Muscle layer of colon (tissue), 2 donors: ENCODE results near the gene LCE3B.
"Not testable (repeated sequence)": the region's sequence is repeated elsewhere in the genome, so short reads cannot be mapped to it uniquely, and the experiment has no call there.

ENCODE experiments used
- H3K27ac ChIP-seq: one replicate; pipeline ENCODE4 v1.7.0; 2013; ENCODE audit warnings: low read depth, mild to moderate bottlenecking, low read length, moderate library complexity
- H3K27me3 ChIP-seq, 2 donors: one replicate each; pipeline ENCODE4 v1.7.0; 2013; ENCODE audit warnings: low read length in 2 of 2, mild to moderate bottlenecking in 2 of 2; ENCODE audit not compliant: insufficient read depth in 2 of 2, control insufficient read depth in 1 of 2
- H3K36me3 ChIP-seq: one replicate; pipeline ENCODE4 v1.7.0; 2013; ENCODE audit warnings: mild to moderate bottlenecking, low read length; ENCODE audit not compliant: insufficient read depth
- H3K4me1 ChIP-seq: one replicate; pipeline ENCODE4 v1.7.0; 2013; ENCODE audit warnings: mild to moderate bottlenecking, low read length; ENCODE audit not compliant: insufficient read depth
- H3K4me3 ChIP-seq, 2 donors: one replicate each; pipeline ENCODE4 v1.7.0; 2013; ENCODE audit warnings: low read length in 2 of 2, low read depth in 1 of 2, mild to moderate bottlenecking in 1 of 2, moderate library complexity in 1 of 2
- H3K9ac ChIP-seq: one replicate; pipeline ENCODE4 v1.7.0; 2013; ENCODE audit warnings: low read length
- H3K9me3 ChIP-seq: one replicate; pipeline ENCODE4 v1.7.0; 2013; ENCODE audit warnings: mild to moderate bottlenecking, low read length
- donor health status: abdominal sarcoma.
- donor health status: Adenocarcinoma of cecum.

Gene LCE3B

GRCh38 chr1:152613511-152613910, at the start of gene LCE3B:
TSS of gene LCE3B (plus strand) at chr1:152613811. CDS start at chr1:152613811, 0 bp downstream.
- Histone ChIP-seq H3K4me3 (no peak within 1 kb of the TSS), H3K27ac (no peak within 1 kb of the TSS), H3K4me1 (no peaks in the 10 kb centered on the region), H3K9me3 (no peaks in the 10 kb centered on the region), H3K36me3 (no peaks in the 10 kb centered on the region), H3K27me3 (no peaks in the 10 kb centered on the region), H3K9ac (no peak within 1 kb of the TSS)

GRCh38 chr1:152565115-152565514, 48.5 kb upstream of the LCE3B start:
- no peak overlapping the region for H3K4me3 ChIP-seq
- no peak overlapping the region for H3K27ac ChIP-seq
- no peaks in the 10 kb centered on the region for H3K36me3 ChIP-seq
- H3K27me3 ChIP-seq: no peaks in the 10 kb centered on the region
- no peaks in the 10 kb centered on the region for H3K9me3 ChIP-seq
- no peaks in the 10 kb centered on the region for H3K4me1 ChIP-seq
- no peak overlapping the region for H3K9ac ChIP-seq

- Histone ChIP-seq H3K9ac (no peak overlapping the region), H3K27ac (no peak overlapping the region), H3K4me1 (no peaks in the 10 kb centered on the region), H3K36me3 (no peaks in the 10 kb centered on the region), H3K4me3 (no peak overlapping the region), H3K27me3 (no peaks in the 10 kb centered on the region), H3K9me3 (no peaks in the 10 kb centered on the region)
Observed at GRCh38 chr1:152565535-152566215, 47.9 kb upstream of the LCE3B start.

GRCh38 chr1:152566681-152567080, 46.9 kb upstream of the LCE3B start, which contains the start of gene LCE3E:
TSS of gene LCE3E (minus strand) at chr1:152566780. CDS start at chr1:152566208, 572 bp downstream.
- H3K27me3 ChIP-seq: no peaks in the 10 kb centered on the region
- no peaks in the 10 kb centered on the region for H3K9me3 ChIP-seq
- no peaks in the 10 kb centered on the region for H3K36me3 ChIP-seq
- no peak within 1 kb of the TSS for H3K4me3 ChIP-seq
- H3K4me1 ChIP-seq: no peaks in the 10 kb centered on the region
- no peak within 1 kb of the TSS for H3K9ac ChIP-seq
- no peak within 1 kb of the TSS for H3K27ac ChIP-seq

- Histone ChIP-seq H3K9me3 (no peaks in the 10 kb centered on the region), H3K4me1 (no peaks in the 10 kb centered on the region), H3K9ac (no peak overlapping the region), H3K27me3 (no peaks in the 10 kb centered on the region), H3K36me3 (no peaks in the 10 kb centered on the region), H3K27ac (no peak overlapping the region), H3K4me3 (no peak overlapping the region)
Observed at GRCh38 chr1:152577168-152577567, 36.4 kb upstream of the LCE3B start.

- not testable (repeated sequence) for H3K27me3 ChIP-seq, H3K4me3 ChIP-seq, H3K9ac ChIP-seq, H3K36me3 ChIP-seq, H3K9me3 ChIP-seq, H3K4me1 ChIP-seq, H3K27ac ChIP-seq
Observed at GRCh38 chr1:152579526-152579925, 34.1 kb upstream of the LCE3B start.

- Histone ChIP-seq H3K4me3 (no peak within 1 kb of the TSS), H3K27me3 (no peaks in the 10 kb centered on the region), H3K36me3 (no peaks in the 10 kb centered on the region), H3K4me1 (no peaks in the 10 kb centered on the region), H3K27ac (no peak within 1 kb of the TSS), H3K9ac (no peak within 1 kb of the TSS), H3K9me3 (no peaks in the 10 kb centered on the region)
Observed at GRCh38 chr1:152580433-152580832, 33.2 kb upstream of the LCE3B start, which contains the start of gene LCE3D. TSS of gene LCE3D (minus strand) at chr1:152580516. CDS start at chr1:152579936, 580 bp downstream.

GRCh38 chr1:152582647-152583046, 31.0 kb upstream of the LCE3B start:
- H3K36me3 ChIP-seq: no peaks in the 10 kb centered on the region
- no peak overlapping the region for H3K27ac ChIP-seq
- no peaks in the 10 kb centered on the region for H3K27me3 ChIP-seq
- no peaks in the 10 kb centered on the region for H3K4me1 ChIP-seq
- H3K4me3 ChIP-seq: no peak overlapping the region
- no peaks in the 10 kb centered on the region for H3K9me3 ChIP-seq
- no peak overlapping the region for H3K9ac ChIP-seq

GRCh38 chr1:152585586-152585985, 28.0 kb upstream of the LCE3B start:
- H3K4me1 ChIP-seq: no peaks in the 10 kb centered on the region
- H3K36me3 ChIP-seq: no peaks in the 10 kb centered on the region
- H3K9me3 ChIP-seq: no peaks in the 10 kb centered on the region
- H3K9ac ChIP-seq: no peak overlapping the region
- no peak overlapping the region for H3K4me3 ChIP-seq
- no peak overlapping the region for H3K27ac ChIP-seq
- H3K27me3 ChIP-seq: no peaks in the 10 kb centered on the region

- Histone ChIP-seq H3K4me1 (no peaks in the 10 kb centered on the region), H3K27ac (no peak overlapping the region), H3K9ac (no peak overlapping the region), H3K27me3 (no peaks in the 10 kb centered on the region), H3K4me3 (no peak overlapping the region), H3K36me3 (no peaks in the 10 kb centered on the region), H3K9me3 (no peaks in the 10 kb centered on the region)
Observed at GRCh38 chr1:152596986-152597385, 16.6 kb upstream of the LCE3B start.

GRCh38 chr1:152599934-152600333, 13.7 kb upstream of the LCE3B start, which contains the start of gene LCE3C:
TSS of gene LCE3C (plus strand) at chr1:152600234. CDS start at chr1:152600732, 498 bp downstream.
- H3K27me3 ChIP-seq: no peaks in the 10 kb centered on the region
- no peak within 1 kb of the TSS for H3K9ac ChIP-seq
- H3K9me3 ChIP-seq: no peaks in the 10 kb centered on the region
- H3K27ac ChIP-seq: no peak within 1 kb of the TSS
- H3K4me1 ChIP-seq: no peaks in the 10 kb centered on the region
- no peaks in the 10 kb centered on the region for H3K36me3 ChIP-seq
- no peak within 1 kb of the TSS for H3K4me3 ChIP-seq

- Histone ChIP-seq H3K36me3 (no peaks in the 10 kb centered on the region), H3K27me3 (no peaks in the 10 kb centered on the region), H3K27ac (no peak overlapping the region), H3K9ac (no peak overlapping the region), H3K9me3 (no peaks in the 10 kb centered on the region), H3K4me3 (no peak overlapping the region), H3K4me1 (no peaks in the 10 kb centered on the region)
Observed at GRCh38 chr1:152621993-152622392, 8.4 kb downstream of the LCE3B start.
